Limb (tissue), 2 donors: ENCODE measurements around the gene PPP3R1.
A peak's percentile ranks its signal among the peaks of the same experiment; 100 is the strongest.

Source experiments
- DNase-seq, 2 donors: peaks; one replicate each; pipeline ENCODE4 v3.0.0-alpha.2; 2016; ENCODE audit errors: extremely low spot score in 2 of 2

The PPP3R1 gene

DNA sequence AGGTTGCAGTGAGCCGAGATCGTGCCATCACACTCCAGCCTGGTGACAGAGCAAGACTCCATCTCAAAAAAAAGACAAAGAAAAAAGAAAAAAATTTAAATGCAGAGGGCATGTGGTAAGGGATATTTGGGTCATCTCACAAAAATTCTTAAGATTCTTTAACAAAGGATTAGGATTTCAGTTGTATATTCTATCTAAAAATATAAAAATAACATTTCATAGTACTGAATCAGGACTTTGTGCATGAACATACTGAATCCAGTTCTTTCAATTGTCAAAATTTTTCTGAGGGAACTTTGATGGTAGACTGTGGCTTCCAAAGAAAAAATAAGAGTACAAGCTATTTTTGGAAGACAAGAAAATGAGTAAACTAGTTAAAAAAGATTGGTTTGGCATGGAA is 6.5 kb upstream of the PPP3R1 start:
- no peak for DNase-seq

DNA sequence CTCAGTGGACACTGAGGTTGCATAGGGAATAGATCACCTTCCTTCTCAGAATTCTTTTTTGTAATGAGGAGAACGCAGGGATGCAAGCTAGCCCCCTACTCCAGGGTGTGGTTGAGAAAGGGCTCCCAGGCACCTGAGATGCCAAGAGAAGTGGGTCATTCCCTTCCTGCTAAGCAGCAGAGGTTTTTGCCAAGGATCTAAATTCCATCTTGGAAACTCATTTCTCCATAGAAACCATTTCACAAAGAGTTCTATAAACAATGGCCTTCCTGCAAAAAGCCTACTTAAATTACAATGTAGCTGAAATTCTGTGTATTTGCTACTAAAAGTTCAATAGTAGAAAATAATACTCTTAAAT is 3.7 kb upstream of the PPP3R1 start:
- no peak for DNase-seq

GRCh38 chr2:68253219-68254068 is 1.1 kb upstream of the PPP3R1 start:
- DNase-seq, result peak in 1 of 2 donors; percentile 33

- no peak for DNase-seq
Observed at GRCh38 chr2:68251855-68252399, 405 bp downstream of the PPP3R1 start.

- DNase-seq, result peak; percentile 72 to 89
Observed at GRCh38 chr2:68251187-68251854, 1.0 kb downstream of the PPP3R1 start.

DNA sequence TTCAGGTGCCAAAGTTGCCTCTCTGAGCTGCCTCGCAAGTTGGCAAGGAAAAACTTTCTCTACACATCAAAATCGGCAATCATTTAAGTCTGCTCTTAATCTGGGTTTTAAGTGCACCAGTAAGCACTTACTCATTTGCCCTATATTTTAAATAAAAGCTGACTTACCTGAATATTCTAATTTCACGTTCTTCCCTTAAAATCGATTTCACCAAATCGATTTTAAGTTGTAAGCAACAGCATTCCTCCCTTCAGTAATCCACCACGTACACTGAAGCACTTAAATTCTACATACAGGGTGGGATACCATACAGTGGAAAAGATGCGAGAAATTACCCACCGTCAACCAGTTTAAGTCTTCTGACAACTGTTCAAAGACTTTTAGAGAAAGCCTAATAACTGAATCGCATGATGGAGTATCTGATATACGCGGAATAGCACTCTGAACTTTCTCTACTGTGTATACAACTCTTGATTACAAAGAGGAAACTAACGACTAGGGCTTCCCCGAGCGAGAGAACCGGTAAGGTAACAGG is 1.6 kb downstream of the PPP3R1 start:
- DNase-seq, result no peak

DNA sequence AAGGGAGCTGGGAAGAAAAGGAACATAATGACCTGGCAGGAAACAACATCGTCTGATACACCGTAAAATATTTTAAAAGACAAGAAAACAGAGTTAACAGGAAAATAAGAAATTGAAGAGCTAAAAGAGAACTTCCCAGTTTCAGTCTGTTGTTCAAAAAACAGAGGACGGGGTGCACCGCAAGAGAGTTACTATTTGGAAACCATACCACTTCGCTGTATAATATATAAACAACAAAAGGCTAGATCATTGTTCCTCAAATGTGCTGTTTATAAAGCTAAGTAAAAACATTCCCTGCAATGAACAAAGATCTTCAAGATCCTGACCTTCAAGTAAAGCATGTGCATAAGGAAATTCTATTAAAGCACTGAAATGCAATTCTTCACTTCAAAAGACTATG is 2.1 kb downstream of the PPP3R1 start:
- no peak for DNase-seq

DNA sequence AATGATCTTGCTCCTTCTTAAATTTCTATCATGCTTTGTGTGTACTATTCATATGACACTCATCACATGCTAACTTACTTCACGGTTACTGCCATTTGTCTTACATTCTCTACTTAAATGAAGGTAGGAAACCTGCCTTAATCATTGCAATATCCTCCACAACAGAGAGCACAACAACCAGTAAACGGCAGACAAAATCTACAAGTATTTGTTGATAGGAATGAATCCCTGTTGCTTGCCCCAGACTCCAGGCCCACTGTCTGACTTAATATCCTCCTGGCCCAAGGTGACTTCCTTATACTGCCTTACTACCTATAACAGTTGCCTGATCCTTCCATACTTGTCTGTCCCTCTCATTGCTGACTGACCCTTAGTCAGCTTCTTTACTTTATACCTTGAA is 3.5 kb downstream of the PPP3R1 start:
- DNase-seq, result no peak

DNA sequence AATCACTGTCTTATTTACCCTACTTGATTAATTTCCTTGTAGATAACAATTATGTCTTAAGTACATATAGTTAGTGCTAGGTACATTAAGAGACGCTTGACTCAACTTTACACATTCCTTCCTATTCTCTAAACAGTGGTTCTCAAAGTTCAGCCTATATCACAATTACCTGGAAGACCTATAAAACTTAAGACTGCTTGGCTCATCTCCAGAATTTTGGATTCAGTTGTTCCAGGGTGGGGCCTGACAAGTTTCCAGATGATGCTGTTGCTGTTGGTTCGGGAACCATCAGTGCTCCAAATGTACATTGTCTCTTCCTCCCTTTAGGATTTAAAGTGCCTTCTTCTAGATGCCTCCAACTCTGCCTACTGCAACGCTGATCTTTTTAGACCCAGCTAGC is 4.0 kb downstream of the PPP3R1 start:
- no peak for DNase-seq

DNA sequence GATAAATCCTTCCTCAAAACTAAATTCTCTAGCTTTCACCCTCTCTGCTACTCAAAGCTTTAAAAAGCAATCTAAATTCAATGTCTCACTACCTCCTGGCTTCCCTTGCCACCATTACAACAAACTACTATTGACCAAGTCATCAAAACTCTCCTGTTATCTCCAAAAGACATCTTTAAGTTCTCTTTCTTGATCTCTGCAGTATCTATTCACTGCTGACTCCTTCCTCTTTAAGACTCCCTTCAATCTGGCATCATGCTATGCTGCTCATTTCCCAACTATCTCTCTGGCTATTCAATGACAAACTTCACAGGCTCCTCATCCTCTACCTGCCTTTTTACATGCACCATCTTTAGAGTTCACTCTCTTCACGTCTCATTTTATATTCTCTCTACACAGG is 5.9 kb downstream of the PPP3R1 start:
- DNase-seq, result no peak

- no peak for DNase-seq
Observed at GRCh38 chr2:68245672-68246071, 6.7 kb downstream of the PPP3R1 start.

DNA sequence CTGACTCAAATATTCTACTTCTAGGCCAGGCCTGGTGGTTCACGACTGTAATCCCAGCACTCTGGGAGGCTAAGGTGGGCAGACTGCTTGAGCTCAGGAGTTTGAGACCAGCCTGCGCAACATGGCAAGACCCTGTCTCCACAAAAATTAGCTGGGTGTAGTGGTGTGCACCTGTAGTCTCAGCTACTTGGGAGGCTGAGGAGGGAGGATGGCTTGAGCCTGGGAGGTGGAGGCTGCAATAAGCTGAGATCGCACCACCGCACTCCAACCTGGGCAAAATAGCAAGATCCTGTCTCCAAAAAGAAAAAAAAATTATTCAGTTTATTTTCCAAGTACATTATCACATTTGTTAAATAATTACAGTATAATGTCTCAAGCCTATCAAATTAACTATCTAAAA is 7.3 kb downstream of the PPP3R1 start:
- DNase-seq, result no peak

DNA sequence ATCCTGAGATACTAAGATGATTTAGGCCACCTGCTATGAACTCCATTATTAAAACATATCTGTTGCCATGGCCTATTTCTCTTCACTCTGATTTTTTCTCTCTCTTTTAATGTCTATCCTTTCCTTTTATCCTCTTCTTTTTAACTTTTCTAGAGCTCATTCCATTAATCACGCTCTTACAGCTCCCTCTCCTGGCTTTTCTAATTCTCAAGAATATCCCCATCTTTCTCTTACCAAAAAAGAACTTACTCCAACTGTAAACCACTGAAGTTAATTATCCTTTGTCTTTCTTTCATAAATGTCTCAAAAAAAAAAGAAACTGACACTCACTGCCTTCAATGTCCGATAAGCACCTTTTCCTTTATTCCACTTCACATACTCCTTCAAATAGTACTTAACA is 7.9 kb downstream of the PPP3R1 start:
- no peak for DNase-seq

DNA sequence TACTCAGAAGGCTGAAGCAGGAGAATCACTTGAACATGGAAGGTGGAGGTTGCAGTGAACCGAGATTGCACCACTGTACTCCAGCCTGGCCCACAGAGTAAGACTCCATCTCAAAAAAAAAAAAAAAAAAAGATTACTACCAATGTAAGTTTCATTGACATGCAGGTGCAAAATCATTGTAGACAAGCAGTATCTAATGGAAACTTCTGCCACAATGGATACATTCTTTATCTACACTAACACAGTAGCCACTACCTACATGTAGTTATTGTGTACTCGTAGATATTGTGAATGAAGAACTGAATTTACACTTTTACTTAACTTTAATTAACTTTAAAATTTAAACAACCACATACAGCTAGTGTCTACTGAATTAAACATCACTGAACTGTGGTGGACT is 10.6 kb downstream of the PPP3R1 start:
- DNase-seq, result no peak

- no peak for DNase-seq
Observed at GRCh38 chr2:68240446-68240845, 11.9 kb downstream of the PPP3R1 start.

- no peak for DNase-seq
Observed at GRCh38 chr2:68238955-68239822, 13.1 kb downstream of the PPP3R1 start.

GRCh38 chr2:68237976-68238580 is 14.3 kb downstream of the PPP3R1 start:
- DNase-seq, result no peak

DNA sequence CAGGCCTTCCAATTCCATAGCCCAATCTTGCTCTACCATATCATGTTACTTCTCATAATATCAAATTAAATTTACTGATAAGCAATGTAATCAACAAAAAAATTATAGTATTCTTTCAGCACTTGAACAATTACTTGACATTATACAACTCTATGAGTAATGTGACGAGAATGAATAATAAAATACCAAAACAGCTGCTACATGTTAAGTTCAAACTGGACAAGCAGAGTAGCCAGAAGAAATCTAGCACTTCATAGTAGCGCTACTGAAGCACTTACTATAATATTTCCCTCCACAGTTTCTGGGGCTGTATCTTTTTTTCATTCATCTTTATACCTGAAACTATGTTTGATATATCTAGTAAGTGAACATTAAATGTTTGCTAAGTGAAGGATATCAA is 14.9 kb downstream of the PPP3R1 start:
- no peak for DNase-seq

- no peak for DNase-seq
Observed at GRCh38 chr2:68236876-68237275, 15.5 kb downstream of the PPP3R1 start.

DNA sequence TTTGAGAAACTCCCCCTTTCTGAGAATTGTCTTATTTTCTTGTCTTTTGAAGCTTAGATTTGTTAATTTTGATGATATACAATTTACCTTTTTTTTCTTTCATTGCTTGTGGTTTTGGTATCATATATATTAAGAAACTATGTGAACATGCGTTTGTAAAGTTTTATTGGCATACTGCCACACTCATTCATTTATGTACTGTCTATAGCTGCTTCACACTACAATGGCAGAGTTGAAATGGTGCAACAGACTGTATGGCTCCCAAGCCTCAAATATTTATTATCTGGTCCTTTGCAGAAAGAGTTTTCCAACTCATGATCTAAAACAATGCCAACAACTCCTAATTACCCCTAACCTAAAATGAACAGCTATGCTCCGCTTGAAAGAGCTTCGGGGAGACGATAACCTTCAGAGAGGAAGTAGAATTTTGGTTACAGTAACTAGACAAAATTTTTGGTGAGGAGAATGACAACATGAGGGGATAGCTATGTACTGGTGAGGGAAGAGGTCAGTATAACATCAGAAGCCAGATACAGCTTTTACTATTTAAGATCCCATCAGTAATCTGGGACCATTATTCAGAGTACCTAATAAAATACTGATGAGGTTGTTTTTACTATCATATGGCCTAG is 16.1 kb downstream of the PPP3R1 start:
- DNase-seq, result no peak

- DNase-seq, result no peak
Observed at GRCh38 chr2:68235090-68235489, 17.2 kb downstream of the PPP3R1 start.
